Brain pericyte (primary cell): ENCODE data around the gene CCR5AS.
"Not testable (repeated sequence)": the region's sequence is repeated elsewhere in the genome, so short reads cannot be mapped to it uniquely, and the experiment has no call there.

Experiments used
- DNase-seq: peaks from one replicate; pipeline ENCODE4 v3.0.0-alpha.2; 2012; ENCODE audit warnings: low read depth, low spot score

Gene CCR5AS

DNA sequence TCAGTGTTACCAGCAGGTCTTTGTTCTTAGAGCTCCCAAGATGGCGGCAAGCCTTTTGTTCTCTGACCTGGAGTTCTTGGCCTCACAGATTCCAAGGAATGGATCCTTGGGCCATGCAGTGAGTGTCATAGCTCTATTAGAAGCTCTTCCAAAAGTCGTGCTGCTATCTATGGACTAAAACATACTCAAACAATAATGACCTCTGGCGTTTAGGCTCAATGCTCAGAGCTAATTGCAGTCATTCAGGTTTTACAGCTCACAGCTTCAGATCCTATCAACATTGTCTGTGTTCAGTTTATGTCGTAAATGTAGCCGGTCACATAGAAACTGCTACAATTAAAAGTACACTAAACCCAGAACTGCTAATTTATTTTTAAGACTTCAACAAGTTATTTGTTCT is 22.4 kb upstream of the CCR5AS start:
- no peak for DNase-seq

DNA sequence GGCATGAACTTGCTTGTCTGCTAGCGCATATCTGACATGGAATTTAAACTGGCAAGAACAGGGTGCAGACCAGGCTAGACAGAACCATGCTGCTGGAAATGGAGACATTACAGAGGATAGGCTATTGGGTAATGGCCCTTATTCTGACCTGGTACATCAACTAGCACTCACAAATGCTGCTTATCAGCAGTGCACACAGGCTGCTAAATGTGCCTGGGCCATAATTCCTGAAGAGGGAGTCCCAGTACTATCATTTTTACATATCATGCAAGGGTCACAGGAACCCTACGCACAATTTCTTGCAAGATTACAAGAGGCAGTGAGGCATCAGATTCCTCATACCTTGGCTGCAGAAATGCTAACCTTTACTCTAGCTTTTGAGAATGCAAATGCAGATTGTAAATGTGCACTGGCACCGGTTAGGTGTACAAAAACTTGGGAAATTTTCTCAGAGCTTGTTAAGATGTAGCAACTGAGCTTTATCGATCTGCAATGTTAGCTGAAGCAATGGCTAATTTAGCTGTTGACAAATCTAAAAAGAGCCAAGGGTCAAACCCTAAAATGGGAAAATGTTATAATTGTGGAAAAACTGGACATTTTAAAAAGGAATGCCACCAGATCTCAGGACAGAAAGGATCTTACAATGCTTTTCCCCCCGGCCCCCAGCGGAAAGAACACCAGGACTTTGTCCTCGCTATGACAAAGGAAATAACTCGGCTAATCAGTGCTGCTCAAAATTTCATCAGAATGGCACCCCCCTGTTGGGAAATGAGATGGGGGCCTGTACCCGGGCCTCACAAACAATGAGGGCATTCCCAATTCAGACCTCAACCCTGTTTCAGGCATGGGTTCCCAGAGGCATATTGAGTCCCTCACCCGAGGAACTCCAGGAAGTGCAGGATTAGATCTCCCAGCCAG is 21.3 kb upstream of the CCR5AS start:
- DNase-seq = no peak

DNA sequence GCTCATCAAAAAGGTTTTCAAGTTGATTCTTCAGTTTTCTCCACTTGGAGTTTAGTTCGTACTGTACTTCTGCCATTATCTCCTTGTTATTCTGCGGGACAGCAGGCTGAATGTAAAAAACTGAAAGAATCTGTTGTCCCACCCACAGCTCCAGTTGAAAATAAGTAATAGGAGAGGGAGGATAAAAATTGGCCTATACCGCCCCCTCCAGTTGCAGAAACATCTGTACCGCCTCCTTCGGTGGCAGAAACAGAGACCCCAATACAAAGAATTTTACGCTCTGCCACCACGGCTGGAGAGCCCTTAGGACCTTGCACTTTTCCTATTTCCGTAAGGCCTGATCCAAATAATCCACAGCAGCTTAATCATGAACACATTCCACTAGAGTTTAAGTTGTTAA is 20.5 kb upstream of the CCR5AS start:
- not testable (repeated sequence) for DNase-seq

DNA sequence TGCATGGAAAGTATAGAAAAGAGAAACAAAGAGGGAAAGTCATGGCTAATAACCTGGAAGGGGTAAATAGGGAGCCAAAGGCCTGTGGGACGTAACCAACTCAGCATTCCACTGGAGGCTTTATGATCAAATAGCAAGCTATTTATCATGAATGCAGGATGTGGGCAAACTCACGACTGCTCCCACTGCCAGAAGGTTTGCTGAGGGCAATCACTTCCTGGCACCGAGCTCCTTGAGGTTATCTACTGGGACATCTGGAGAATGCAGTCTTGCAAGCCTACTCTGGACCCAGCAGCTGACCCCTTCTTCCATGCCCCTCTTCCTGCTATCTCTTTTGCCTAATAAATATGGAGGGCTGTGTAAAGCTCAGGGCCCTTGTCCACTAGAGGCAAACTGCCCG is 19.6 kb upstream of the CCR5AS start:
- not testable (repeated sequence) for DNase-seq

DNA sequence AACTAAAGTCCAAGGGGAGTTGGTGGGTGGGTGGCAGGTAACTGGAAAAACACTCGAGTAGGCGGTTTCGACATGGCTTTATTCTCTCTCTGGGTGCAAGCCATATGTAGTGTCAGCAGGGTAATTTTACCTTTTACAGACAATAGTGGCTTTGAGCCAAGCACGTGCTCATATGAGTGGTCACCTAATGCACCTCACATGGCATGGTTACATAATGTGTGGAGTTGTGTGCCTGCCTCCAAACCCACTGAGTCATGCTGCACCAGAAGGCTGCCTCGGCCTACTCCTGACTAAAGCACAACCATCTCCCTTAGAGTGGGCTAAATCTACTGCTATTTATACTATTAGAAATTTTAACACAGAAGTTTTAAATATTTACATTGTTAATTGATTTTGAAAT is 16.7 kb upstream of the CCR5AS start:
- no peak for DNase-seq

DNA sequence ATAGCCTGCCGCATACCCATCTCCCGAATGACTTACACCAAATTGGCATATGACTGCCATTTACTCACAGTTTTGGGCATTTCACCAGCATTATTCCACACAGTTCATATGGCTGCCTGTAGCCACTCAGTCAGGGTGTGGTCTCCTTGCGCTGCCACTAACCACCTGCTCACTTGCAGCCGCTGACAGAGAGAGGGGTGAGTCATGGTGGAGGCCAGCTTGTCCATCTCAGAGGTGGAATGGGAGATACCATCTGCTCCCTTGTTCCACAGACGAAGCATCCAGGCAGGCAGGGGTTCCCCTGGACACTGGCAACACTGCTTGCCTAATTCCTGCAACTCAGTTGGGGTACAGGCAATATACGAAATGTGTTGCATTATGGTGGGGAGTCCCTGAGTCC is 15.8 kb upstream of the CCR5AS start:
- DNase-seq = no peak

DNA sequence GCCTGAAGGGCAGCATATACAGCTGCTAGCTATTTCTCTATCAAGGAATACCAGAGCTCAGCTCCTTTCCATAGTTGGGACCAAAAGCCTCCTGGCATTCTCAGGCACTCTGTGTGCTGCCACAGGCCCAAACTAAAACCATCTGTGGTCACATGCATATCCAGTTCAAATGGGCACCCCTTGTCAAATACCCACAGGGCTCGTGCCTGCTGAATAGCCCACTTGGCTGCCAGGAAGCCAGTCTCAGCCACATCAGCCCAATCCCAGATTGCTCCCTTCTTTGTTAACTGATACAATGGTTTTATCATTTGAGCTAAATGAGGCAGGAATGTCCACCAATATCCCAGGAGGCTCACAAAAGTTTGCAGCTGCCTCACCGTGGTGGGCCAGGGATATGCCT is 14.1 kb upstream of the CCR5AS start:
- no peak for DNase-seq

DNA sequence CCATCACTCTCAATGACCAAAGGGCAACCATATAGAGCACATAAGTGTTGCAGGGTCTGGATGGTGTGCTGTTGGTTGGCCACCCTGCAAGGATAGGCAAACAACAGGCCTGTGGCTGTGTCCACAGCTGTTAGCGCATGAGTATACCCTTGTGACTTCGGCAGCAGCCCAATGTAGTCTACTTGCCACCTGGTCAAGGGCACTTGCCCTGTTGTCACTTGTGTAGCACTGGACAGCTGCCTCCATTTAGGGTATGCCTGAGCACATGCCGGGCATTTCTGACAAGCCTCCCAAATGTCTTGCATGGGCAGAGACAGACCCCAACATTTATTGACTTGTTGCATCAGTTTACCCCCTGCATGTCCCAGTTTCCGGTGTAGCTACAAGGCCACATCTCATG is 12.9 kb upstream of the CCR5AS start:
- no peak for DNase-seq

DNA sequence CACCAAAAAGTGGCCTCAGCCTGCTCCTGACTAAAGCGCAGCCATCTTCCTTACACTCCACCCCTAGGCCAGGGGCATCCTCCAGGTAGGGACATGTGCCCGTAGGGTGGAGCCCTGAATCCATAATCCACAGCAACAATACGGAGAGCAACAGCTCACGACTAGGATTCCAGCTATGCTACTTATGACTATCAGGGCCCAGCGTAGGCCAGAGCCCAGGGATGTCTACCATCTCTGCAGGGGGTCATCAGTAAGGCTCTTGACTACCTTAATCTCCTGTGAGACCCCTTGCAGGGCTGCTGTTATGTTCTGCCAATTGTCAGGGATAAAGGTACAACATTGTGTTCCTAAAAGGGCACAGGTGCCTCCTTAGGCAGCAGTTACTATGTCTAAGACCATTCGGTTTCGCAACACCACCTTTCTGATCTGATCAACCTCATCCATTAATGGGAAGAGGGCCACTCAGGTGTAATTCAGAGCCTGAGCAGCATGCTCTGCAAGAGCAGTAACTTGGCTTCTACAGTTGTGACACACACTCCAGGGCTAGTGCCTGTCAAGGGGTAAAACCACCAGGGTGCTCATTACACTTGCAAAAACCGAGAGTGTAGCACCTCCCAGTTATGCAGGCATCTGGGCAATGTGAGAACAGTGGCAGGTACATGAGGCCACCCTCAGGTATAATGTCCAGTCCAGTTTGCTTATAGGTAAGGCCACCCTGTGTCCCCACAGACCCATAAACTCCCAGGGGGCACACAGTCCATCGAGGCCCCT is 11.2 kb upstream of the CCR5AS start:
- DNase-seq = no peak

DNA sequence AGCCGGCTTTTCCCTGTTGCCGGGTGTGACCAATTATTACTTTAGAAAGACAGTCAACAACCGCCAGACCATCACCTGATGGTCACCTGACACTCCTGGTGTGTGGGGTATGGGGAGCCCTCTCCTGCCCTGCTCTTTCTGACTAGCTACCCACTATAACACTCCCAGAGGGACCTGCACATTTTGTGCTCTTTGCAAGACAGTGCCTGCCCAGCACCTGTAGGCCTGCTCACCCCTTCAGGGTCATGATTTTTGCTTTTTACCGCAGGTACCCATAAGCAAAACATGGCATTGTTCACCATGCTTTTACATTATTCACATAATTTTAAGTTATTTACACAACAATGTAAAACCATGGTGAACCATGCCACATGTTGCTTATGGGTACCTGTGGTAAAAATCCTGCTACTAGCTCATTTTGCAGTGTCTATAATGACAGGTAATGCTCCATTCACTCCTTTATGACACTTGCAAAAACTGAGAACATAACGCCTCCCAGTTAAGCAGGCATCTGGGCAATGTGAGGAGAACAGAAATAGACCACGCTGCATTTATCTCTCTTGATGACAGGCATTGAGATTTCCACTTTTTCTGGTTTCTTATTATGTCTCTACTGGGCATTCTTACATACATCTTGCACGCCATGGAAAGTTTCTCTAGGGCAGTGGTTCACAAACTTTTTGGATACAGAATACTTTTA is 10.1 kb upstream of the CCR5AS start:
- DNase-seq = no peak

DNA sequence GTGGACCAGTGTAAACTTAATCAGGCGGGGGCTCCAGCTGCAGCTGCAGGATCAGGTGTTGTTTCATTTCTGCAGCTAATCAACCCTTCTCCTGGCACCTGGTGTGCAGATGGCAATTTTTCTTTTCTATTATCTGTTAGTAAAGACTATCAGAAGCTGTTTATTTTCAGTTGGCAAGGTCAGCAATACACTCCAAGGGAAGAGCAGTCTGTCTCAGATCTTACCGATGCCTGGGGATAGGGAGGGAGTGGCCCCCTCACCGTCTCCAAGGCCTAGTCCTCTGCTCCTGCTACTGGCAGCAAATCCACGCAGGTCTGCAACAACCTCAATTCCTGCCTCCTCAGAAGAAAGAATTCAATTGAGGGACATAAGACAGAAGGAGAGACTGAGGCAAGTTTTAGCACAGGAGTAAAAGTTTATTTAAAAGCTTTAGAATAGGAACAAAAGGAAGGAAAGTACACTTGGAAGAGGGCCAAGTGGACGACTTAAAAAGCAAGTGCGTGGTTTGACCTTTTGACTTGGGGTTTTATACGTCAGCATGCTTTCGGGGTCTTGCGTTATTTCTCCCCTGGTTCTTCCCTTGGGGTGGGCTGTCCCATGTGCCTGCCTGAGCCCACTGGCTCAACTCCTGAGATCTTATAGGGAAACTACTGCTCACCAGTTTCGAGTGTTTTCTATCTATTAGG is 9.4 kb upstream of the CCR5AS start:
- DNase-seq = no peak

DNA sequence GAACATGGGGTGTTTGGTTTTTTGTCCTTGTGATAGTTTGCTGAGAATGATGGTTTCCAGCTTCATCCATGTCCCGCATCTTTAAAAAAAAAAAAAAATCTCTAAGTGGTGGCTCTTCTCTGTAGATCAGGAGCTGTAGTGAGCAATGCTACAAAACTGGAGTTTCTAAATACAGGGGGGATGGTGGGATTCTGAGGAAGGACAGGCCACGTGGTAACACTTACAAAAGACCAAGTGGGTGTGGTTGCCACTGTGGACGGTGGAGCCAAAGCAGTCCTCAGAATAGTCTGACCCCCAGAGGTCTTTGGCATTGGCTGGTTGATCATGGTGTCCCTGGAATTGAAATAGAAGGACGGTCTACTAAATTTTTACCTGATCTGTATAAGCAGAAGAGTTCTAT is 7.9 kb upstream of the CCR5AS start:
- no peak for DNase-seq

DNA sequence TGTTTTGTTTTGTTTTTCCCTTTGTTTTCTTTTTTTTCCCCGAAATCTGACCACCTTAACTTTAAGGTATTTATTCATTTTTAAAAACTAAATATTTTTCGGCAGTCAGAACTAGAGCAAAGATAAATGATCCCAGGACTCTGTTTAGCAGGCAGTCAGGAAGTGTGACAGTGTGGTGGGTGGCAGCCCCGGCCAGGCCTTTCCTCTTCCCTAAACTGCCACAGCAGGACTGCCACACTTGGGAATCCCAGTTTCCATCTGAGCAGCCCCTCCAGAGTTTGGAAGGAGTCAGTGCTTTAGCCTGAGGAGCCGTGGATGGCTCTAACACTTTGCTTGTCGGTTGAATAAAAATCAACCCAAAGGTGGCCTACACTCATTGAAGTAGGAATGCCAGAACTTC is 7.1 kb upstream of the CCR5AS start:
- no peak for DNase-seq

DNA sequence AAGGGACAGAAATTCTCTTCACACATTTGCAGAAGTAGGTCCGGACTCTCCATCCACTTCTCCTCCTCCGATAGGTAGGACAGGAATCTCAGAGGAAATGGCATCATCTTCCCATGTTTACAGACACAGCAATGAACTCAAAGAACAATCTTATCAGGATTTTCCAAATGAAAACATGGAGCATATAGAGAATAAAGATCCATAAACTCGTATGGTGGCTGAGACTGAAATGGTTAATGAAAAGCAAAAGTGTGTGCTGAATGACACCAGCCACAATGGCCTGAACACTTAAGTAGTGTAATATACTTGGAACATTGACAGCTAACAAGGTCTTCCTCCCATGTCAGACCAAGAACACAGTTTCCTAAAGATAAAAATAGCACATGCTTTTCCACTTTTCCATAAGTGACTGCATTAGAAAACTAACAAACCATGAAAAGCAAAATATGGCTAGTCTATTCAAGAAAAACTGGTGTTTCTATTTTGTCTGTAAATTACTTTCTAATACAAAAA is 6.0 kb upstream of the CCR5AS start:
- no peak for DNase-seq

DNA sequence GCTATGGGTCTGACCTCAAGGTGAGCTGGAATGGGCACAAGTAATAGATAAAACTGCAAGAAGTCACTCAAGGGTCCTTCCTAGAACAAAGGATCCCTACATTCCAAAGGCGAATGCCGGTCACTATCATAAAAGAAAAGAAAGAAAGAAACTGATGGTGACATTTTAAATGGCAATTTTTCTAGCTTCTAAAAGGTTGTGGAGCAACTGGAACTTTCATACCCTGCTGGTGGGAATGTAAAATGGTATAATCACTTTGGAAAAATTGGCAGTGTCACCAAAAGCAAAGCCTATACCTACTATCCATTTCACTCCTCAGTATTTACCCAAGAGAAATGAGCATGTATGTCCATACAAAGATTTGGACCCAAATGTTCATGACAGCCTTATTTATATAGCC is 4.4 kb upstream of the CCR5AS start:
- no peak for DNase-seq

DNA sequence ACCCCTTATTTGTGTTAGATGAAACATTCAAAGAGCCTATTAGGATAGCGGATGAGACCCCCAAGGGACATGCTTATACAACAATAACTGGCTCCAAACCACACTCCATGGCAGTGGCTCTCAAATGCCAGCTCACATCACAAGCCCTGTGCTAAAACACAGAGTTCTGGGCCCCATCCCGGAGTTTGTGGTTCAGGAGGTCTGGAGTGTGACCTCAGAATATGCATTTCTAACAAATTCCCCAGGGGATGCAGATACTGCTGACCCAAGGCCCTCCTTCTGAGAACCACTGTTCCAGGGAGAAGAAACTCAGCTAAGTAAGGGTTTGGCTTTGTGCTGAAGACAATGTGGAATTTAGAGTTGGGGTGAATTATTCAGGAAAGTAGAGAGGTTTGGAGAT is 3.8 kb upstream of the CCR5AS start:
- DNase-seq = no peak

DNA sequence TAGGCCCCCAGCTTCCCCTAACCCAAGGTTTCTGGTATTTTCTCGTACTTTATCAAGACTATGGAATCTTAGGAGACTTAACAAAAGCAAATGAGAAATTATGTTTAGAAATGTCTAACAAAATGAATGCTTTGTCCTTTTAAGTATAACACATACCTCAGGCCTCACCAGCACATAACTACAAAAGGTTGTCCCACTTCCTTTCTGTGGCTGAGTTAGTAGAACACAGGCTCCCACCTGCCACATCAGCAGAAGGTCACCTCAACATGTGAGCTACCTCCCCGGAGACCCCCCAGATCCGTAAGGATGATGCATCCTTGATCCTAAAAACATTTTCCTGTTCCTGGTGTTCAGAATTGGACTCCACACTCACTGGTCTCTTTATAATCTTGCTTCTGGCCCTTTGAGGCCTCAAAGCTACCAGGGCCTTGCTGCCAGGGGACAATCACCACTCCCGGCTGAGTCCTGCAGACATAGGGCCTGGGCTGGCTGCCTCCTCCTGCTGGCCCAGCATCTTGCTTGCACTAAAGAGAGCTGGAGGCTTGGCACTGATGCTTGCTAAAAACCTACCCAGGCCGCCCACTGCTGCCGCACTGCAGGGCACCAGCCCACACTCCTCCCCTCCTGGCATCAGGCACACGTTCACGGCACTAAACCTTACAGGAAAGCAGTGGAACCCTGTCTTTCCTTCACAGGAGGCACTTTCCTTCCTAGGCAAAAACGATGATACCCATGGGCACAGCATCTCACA is 3.0 kb upstream of the CCR5AS start:
- no peak for DNase-seq

DNA sequence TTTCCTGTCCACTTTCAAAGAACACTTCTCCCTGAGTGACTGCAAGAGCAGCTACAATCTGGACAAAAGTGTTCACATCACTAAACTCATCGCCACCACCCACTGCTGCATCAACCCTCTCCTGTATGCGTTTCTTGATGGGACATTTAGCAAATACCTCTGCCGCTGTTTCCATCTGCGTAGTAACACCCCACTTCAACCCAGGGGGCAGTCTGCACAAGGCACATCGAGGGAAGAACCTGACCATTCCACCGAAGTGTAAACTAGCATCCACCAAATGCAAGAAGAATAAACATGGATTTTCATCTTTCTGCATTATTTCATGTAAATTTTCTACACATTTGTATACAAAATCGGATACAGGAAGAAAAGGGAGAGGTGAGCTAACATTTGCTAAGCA is 2.0 kb upstream of the CCR5AS start:
- no peak for DNase-seq

DNA sequence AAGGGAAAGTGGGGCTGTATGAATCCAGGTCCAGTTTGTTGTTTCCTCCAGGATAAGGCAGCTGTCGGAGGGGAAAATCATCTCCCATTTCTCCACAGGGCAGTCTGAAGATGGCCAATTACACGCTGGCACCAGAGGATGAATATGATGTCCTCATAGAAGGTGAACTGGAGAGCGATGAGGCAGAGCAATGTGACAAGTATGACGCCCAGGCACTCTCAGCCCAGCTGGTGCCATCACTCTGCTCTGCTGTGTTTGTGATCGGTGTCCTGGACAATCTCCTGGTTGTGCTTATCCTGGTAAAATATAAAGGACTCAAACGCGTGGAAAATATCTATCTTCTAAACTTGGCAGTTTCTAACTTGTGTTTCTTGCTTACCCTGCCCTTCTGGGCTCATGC is 1.1 kb upstream of the CCR5AS start:
- no peak for DNase-seq

DNA sequence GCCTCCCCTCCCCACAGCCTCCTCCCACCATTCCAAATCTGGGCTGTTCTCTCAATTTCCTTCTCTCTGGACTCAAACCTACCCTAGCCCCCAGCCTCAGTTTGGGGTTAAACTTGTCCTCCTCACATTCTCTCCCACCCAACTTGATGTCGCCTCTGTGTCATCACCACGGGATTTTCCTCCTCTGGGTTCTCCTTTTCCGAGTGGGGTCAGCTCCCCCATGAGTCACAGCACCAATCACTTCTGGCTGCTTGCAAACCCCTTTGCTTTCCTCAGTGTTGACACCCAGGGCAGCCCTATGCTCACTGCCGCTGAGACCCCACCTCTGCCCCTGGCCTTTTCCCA is 451 bp downstream of the CCR5AS start:
- DNase-seq = no peak
